GM21367 (cell line): ENCODE results near the gene GNLY.

Experiments used
- ATAC-seq: cut with Tn5 transposase; IDR thresholded peaks from one replicate; pipeline ENCODE4 v1.9.1; 2021; ENCODE audit not compliant: unreplicated experiment

GNLY gene

DNA sequence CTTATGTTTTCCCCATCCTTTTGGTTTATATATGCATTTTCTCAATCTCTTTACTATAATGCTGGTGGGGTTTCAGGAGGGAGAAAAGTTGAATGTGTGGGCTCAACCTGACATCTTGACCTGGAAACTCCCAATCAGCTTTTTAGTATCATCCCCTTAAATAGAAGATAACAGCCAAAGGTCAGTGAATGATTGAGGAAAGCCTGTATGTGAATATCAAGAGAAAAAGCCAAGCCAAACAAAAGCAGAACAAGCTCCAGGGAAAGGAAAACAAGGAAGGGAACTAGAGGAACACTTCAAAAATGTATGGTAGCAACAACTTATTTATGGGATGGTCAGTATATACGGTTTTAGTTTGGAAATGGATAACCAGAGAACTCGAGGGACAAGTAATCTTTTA is 31.3 kb downstream of the GNLY start:
- ATAC-seq, result no peak

DNA sequence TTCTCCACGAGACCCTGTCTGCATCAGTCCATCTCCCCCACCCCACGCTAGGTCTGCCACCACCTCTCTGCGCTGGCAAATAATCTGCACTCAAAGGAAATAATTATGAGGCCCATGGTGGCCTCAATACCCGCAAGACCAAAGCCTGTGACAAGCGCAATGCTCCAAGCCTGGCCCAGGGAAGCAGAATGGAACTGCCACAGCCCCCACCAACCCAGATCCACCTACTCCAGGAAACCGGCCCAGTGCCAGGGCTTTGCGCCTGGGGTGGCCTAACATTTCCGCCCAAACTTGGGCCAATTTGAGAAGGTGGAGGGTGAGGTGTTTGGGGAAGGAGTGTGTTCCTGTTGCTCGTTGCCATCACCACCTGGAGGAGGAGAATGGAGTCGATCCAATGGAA is 33.6 kb downstream of the GNLY start:
- no peak for ATAC-seq

DNA sequence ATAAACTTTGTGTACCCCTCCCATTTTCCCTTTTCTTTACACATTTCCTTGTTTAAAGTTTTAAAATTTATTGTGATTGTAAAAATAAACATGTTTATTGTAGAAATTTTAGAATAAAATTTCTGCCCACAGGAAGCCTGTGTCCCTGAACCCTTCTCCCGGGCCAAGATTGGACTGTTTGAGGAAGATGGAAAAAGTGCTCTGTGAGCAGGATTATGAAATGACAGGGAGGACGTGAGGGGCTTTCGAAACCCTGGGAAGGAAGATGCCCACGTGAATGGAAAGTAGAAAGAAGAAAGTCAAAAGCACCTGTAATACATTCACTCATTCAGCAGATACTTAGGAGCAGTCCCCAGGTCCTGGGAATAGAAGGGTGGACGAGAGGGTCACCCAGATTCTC is 34.2 kb downstream of the GNLY start:
- ATAC-seq, result no peak

DNA sequence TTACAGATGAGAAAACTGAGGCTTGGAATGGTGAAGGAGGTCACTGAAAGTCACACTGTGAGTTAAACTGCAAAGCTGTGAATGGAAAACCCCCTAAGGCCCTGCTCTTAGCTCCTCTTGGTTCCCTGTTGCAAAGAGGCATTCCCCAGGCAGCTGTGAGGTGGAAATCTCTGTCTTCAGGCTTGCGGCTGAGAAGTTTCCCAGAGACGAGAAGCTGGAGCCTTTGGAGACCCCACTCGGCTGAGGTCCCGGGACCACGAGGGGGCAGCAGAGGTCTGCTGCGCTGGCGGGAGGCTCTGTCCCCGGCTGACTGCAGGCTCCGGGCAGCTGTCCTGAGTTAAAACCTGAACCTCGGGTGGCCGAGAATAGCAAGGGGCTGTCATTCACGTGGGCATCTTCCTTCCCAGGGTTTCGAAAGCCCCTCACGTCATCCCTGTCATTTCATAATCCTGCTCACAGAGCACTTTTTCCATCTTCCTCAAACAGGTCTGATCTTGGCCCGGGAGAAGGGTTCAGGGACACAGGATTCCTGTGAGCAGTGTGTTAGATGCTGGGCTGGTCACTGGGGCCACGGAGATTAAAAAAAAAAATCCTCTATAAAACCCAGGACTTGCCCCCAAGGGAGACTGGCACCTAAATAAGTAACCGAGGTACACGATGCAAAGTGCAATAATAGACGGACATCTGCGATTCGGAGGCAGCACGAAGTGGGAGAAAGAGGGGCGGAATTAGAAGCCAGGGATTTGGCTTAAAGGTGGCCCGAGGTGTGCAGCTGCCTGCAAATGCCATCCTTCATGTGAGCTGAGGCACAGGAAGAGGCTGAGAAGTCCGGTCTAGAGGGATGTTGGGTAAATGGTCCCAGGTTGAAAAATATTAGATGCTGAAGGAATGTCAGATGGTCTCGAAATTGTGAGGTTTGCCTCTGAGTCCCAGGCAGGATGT is 35.0 kb downstream of the GNLY start:
- no peak for ATAC-seq

DNA sequence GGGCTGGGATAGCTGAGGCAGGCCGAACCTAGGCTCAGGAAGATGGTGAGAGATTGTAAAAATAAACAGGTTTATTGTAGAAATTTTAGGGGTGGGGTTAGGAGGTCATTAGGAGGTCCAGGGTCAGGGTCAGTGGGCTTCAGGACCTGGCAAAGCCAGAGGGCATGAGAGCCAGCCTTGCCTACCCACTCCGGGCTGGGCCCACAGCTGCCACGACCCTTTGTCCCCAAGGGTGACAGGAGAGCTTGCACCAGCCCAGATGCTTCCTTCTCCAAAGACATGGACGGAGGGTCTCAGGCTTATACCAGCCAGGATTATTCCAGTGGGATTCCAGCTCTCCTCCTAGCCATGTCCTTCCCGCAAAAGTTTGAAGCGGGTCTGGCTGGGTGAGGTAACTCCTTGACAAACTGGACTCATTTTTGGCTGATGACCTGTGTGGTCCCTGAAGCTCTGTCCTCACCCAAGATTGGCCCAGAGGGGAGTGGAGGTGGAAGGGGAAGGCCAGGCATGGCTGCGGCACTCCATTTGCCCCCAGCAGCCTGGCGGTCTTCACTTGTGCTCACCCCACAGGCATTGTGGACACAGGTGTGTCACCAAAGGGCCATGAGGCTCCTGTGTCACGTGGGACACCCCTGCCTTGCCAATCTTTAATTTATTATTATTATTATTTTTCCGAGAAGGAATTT is 35.8 kb downstream of the GNLY start:
- no peak for ATAC-seq

DNA sequence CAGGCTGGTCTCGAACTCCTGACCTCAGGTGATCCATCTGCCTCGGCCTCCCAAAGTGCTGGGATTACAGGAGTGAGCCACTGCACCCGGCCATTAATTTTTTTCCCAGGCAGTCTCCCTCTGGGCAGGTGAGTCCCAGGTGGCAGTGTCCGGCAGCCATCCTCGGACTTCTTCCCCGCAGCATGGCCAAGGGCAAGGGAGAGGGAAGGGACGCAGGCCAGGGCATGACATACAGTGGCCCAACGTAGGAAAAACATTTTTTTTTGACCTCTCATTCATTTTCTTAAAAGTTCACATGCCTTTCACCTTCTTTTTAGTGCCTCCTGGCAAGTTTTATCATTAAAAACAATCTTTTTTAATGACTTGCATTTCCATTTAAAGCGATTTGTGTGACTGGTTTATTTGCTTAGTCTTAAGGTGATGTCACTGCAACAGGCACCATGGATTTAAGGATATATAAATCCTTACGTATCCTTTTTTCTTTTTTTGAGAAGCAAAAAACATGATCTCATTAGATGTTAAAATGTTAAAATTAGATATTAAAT is 36.6 kb downstream of the GNLY start:
- ATAC-seq, result no peak

DNA sequence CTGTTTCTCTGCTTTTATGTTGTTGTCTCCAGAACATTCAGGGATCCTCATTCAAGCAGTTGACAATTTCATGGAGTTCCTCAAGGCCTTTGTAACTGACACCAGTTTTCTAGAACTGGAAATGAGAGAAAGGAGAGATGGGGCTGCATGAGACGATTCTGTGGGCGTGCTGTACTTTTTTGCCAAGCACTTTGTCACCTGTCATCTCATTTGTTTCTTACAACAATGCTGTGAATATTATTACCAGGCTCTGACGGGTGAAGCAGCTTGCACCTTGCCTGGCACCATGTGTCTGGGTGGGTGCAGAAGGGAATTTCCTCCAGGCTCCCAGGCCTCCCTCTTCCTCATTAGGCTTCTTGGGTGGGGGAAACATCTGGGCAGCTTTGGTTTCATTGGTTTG is 37.4 kb downstream of the GNLY start:
- ATAC-seq, result no peak

DNA sequence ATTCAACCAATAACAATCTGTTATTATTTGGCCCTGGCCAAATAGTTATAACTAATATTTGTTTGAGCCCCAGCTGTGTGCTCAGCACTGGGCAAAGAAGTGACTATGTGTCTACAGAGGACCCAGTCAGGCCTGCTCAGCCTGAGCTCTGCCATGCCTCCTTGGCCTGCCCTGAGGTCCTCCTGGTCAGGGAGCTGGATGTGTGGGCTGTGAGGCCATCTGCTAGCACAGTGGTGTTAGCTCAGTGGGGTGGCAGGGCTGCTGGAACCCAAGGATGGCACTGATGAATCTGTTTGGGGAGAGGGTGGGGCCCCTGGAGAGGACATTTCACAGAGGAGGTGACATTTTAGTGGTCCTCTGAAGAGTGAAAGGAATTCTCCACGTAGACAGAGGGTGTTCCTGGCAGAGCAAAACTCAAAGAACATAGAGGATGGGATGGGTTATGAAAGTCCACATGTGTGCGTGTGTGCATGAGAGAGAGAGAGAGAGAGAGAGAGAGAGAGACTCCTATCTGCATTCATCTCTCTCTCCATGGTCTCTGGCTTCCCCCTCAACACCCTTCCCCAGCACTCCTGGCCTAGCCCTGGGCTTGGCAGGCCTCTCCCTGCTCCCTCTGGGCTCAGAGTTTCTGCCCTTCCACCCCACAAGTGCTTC is 38.4 kb downstream of the GNLY start:
- ATAC-seq, result no peak

DNA sequence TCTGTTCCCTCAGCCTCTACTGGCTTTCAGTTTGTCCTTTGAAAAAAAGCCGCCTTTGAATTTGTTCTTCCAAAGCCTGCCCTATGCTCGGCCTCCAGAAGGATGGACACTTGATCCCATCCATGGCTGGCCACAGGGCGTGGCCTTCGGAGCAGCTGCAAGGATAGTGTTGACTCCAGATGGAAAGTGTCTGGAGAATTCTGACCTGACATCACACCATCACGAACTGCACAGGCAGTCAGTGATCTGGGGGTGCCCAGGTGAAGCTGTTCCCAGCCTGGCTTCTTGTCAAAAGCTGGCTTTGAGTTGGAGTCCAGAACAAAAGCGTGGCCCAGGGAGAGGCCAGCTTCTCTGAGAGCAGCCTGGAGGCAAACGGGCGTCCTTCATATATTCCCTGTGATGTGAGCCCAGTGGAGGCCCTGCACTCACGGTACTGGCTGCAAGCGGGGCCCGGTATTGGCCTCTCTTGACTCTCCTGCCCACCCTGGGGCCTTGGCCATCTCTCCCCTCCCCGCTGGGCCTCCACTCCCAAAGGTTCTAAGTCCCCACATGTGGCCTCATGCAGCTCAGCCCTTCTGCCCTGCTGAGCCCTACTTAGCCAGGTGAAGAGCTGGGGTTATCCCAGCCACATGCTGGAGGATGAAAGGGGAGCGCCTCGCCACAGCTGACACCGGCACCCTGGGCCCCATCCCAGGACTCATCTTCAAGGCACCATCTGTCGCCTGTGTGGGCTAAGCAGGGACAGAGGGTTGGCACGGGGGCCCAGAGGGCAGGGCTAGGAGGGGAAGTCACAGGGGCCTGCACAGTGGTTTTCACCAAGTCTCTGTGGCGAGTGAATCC is 39.2 kb downstream of the GNLY start:
- ATAC-seq, result no peak

DNA sequence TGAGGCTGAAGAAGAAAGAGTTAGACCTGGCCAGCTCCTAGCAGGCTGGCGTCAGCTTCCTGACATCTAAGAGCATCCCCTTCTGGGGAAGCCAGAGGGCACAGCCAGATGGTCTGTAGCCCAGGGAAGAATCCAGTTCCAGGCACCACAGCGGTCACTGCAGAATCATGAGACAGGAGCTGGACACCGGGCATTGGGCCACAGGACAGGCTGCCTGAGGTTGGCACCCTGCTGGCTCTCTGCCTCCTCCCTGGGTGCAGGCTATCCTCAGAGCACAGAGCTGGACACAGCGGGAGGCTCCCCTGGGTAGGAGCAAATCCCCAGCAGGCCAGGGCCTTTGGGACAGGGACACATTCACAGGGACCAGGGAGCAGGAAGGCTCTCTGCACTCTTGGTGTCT is 39.9 kb downstream of the GNLY start:
- no peak for ATAC-seq

DNA sequence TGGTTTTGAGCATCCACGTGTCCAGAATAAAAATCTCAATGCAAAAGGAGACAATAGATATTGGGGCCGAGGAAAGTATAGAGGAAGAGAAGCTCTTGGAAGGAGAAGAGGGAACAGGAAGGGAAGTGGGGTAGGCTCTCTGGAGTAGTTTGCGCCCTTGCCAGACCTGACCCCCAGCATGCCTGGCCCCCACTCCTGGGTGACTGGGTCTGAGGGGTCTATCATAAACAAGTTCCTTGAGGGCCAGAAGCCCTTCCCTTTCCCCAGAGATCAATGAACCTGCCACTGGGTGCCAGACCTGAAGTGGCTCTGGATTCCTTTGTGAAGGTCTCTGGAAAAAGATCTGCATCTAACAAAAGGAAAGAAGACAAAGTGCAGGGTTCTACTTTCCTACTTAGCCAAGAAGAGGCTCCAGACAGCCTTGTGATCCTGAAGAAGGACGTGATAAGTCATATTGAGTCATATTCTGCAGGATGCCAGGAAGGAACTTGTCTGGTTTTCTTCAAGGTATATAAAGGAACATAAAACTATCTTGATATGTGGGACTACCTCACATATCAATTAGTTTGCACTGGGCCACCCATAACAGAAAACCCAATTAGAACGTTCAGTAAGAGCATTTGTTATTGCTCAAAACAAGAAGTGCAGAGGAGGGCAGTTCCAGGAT is 40.9 kb downstream of the GNLY start:
- ATAC-seq, result no peak

DNA sequence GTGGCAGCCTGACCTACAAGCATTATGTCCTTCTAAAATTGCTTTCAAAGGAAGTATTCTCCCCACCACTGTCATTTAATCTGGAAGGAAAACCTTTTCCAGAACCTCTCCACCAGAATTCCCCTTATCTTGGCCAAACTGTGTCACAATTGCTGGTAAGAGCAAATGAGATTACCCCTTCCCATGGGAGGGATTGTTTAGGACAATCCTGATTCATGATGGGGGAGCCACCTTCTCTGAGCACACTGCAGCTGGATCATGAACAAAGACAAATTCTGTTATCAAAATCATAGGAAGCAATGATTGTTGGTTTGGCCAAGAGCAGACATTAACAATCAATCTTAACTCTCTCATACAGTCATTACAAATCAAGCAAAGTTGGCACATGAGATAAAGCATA is 41.5 kb downstream of the GNLY start:
- ATAC-seq, result no peak

DNA sequence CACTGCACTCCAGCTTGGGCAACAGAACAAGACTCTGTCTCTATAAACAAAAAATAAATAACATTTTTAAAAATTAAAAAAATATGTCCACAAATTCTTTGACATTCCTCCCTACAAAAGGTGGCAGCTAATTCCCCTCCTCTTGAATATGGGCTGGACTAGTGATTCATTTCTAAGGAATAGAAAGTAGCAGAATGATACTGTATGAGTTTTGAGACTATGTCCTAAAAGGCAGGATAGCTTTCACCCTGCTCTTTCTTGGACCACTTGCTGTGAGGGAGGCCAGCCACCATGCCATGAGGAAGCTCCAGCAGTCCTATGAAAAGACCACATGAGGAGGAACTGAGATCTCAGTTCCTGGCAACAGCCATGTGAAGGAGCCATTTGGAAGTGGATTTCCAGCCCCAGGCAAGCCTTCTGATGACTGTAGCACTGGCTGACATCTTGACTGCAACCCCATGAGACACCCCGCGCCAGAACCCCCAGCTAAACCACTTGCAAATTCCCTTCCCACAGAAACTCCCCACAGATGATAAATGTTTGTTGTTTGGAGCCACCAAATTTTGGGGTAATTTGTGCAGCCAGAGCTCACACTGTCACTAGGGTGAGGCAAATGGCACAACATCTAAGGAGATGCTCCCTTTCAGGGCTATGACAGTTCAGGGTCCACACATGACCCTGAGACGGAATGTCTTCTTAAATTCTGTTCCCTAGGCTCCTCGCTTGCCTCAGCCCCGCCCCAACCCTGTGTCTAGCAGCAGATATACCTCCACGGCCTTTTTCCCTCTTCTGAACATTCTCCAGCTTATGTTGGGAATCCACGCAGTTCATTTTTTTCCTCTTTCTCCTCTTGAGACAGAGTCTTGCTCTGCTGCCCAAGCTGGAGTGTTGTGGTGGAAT is 42.5 kb downstream of the GNLY start:
- no peak for ATAC-seq

DNA sequence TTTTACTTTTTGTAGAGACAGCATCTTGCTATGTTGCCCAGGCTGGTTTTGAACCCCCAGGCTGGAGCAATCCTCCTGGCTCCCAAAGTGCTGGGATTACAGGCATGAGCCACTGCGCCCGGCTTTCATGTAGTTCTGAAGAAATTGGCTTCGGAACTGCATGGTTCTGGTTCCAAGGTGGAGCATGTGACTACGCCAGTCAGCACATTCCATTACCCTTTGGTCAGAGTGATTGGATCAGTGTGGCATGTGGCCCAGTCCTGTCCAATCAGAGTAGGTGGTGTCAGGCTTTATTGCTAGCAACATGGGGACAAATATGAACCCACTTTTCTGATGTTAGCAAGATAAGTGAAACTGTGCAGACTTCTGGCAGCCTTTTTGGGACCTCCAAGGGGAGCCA is 43.3 kb downstream of the GNLY start:
- ATAC-seq, result no peak

DNA sequence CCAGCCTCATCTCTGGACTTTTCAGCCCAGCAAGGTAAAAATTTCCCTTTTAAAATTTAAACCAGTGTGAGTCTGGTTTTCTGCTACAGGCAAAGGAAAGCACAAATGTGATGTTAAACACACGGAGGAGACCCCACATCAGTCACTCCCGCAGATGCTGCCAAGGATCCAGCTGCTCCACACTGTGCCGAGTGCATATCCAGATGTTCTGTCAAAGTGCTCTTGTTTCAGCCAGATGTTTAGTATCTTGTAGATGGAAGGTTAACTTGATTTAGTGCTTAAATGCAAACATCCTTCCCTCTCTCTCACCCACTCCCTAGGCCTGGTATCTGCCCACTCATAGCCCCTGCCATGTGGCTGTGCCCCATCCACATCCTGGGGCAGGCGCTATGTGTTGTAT is 43.8 kb downstream of the GNLY start:
- no peak for ATAC-seq

DNA sequence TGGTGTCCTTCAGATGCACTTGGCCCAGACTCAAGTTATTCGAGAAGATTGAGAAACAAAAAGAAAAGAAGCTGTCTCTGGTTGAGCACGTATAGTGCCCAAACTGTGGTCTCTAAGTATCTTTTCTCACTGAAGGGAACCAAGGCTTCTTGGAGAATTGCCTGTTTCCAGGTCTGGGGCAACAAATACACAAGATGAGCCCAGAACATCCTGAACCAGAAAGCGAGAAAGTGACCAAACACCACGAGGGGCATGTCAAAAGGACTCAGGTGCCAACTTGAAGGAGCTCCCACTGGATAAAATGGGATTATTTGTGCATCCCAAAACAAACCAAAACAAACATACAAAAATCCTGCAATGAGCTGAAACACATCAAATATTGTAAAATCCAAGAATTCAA is 46.0 kb downstream of the GNLY start:
- no peak for ATAC-seq

DNA sequence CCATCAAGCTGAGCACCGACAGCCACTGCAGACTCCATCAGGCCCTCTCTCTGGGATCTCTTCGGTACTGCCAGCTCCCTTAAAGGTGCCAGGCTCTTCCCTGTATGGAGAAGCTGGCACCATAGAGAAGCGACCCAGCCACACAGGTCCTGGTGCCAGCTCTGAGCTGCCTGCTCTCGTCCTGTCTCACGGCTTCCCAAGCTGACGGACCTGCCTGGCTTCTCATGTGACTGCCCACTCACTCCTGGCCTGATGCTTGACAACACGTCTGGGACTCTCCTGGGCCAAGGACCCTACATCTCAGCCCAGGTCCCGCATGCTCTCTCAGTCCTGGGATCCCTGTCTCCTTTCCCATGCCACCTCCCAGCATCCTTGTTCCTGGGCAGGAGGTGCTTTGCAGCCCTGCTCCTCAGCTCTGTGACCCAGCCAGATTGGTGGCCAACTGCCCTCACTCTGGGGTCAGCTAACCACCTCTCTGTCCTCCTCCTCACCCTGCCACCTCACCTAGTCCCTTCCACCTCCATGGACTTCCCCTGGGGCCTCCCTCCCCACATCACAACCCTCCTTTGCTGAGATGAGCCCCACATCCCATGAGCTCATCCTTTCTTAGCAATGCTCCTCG is 47.2 kb downstream of the GNLY start:
- ATAC-seq, result no peak

DNA sequence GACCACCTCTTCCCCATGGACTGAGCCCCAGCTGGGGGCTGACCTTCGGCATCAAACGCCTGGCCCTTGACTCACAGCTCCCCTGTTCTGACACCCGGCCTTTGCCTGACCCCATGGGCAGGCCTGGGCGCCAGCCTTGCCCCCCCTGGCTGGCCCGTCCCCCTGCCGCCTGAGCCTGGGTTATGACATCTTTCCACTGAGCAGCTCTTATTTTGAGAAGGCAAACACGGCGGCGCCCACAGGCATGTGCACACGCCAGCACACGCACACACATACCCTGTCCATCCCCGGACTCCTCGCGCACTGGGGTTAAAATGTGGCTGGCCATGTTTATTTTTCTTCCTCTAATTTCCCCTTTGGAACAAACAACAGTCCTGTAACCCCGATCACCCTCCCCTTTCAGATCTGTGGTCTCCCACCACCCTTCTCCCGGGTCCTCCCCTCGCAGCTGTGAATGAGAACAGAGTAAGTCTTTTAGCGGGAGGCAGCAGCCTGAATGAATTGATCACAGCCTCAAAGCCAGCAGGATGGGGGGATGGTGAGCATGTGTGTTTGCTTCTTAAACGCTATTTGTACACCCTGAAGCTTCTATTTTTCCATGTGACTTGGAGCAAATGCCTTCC is 47.8 kb downstream of the GNLY start:
- ATAC-seq, result no peak
